ENCODE results near the gene ESR1. TPM values are rescaled to one million over a fixed set of nuclear protein-coding genes. Genes with fewer than 3 reads are reported as not detected.

The ESR1 gene
- total RNA-seq, 2 donors from 2014 or later, result 0.16 to 1.3 TPM

- DNase-seq (ENCODE audit: low spot score in 2 of 2) (no peak), ATAC-seq (no peak)
- H3K27ac Mint-ChIP-seq, result no peak overlapping the region
- peaks cover 15 to 36% of the 10 kb centered on the region in 2 donors for H3K36me3 Mint-ChIP-seq
- peaks cover 9 to 26% of the 10 kb centered on the region in 2 donors for H3K9me3 Mint-ChIP-seq
Observed at GRCh38 chr6:152078804-152079203, 271.3 kb downstream of the ESR1 start.

DNA sequence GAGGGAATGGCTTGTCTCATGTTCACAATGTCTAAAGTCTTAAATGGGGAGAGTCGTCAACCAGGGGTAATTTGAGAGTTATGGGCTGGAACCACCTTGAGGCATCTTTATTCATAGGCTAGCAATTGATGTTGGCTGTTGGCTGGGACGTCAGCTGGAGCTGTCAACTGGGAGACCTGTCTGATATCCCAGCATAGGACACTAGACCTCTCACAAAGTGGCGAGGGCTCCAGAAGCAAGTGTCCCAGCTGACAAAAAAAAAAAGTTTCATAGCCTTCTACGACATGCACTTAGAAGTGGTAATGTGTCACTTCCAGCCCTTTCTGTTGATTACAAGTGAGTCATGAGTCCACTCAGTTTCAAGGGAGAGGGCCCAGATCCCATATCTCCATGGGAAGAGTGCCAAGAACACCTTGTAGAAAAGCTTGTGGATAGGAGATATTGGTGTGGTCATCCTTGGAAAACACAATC is 278.0 kb downstream of the ESR1 start:
- Mint-ChIP-seq H3K36me3 (peaks cover 5 to 7% of the 10 kb centered on the region in 2 donors), H3K27ac (no peak overlapping the region), H3K9me3 (peaks cover 5 to 8% of the 10 kb centered on the region in 2 donors)
- ATAC-seq, result no peak
- DNase-seq (ENCODE audit: low spot score in 2 of 2), result no peak

DNA sequence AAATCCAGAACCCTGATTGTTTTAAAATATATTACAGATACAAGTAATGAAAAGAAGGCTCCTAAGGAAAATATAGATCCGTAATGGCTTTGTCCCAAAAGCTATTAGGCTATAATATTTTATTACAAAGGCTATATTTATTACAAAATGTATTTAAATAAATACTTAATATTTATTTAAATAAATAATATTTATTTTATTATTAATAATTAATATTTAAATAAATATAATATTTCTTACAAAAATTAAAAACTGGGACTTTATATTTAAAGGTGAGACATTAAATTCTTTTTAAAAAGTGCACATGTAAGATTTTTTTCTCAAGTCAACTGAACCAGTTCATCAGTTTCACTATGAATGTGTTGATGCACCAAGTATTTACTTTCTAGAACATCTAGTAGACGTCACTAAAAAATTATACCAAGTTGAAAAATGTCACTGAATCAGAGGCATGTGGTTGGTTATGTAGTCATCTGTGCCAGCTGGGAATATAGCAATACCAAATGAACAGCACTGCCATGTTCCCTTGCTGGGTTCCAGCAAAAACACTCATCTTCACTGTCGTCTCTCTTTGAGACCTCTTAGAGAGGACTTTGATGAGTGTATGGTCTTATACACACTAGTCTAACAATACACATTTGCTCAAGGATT is 278.9 kb downstream of the ESR1 start:
- Mint-ChIP-seq H3K36me3 (peaks cover under 1 to 2% of the 10 kb centered on the region in 2 donors), H3K27ac (no peak overlapping the region), H3K9me3 (peaks cover 1 to 2% of the 10 kb centered on the region in 2 donors)
- DNase-seq (ENCODE audit: low spot score in 2 of 2) (no peak), ATAC-seq (no peak)

- no peak for ATAC-seq
- H3K27ac Mint-ChIP-seq, result no peak overlapping the region
- DNase-seq (ENCODE audit: low spot score in 2 of 2), result no peak
- no peaks in the 10 kb centered on the region for H3K9me3 Mint-ChIP-seq
- H3K36me3 Mint-ChIP-seq, result no peaks in the 10 kb centered on the region
Observed at GRCh38 chr6:152087096-152087495, 279.6 kb downstream of the ESR1 start.

GRCh38 chr6:152087701-152088100 is 280.2 kb downstream of the ESR1 start:
- no peak for ATAC-seq
- H3K9me3 Mint-ChIP-seq, result no peaks in the 10 kb centered on the region
- no peaks in the 10 kb centered on the region for H3K36me3 Mint-ChIP-seq
- no peak for DNase-seq (ENCODE audit: low spot score in 2 of 2)
- no peak overlapping the region for H3K27ac Mint-ChIP-seq

GRCh38 chr6:152089992-152090391 is 282.5 kb downstream of the ESR1 start:
- DNase-seq (ENCODE audit: low spot score in 2 of 2) (no peak), ATAC-seq (no peak)
- no peaks in the 10 kb centered on the region for H3K36me3 Mint-ChIP-seq
- H3K27ac Mint-ChIP-seq, result no peak overlapping the region
- no peaks in the 10 kb centered on the region for H3K9me3 Mint-ChIP-seq

DNA sequence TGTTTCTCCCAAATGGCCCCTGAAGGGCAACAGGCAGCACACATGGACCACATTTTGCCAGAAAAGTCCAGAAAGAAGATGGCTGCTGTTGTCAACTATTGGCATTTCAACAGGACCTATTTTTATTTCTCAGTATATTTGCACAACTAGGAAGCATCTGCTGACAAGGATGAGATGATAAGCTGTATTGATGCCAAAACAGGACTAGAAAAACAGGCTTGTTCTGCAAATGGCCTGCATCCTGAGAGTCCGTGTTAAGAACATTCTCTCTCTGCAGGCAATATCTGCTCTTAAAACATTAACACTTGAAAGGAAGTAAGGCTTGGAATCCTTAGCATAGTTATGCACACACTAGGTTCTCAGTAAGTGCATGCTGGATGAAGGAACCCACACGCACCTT is 283.7 kb downstream of the ESR1 start:
- Mint-ChIP-seq H3K9me3 (no peaks in the 10 kb centered on the region), H3K36me3 (no peaks in the 10 kb centered on the region), H3K27ac (no peak overlapping the region)
- DNase-seq (ENCODE audit: low spot score in 2 of 2) (no peak), ATAC-seq (no peak)

- Mint-ChIP-seq H3K36me3 (no peaks in the 10 kb centered on the region), H3K27ac (no peak overlapping the region), H3K9me3 (no peaks in the 10 kb centered on the region)
- peak in 1 of 2 donors; percentile 47 for ATAC-seq
- no peak for DNase-seq (ENCODE audit: low spot score in 2 of 2)
Observed at GRCh38 chr6:152091851-152092341, 284.4 kb downstream of the ESR1 start.

DNA sequence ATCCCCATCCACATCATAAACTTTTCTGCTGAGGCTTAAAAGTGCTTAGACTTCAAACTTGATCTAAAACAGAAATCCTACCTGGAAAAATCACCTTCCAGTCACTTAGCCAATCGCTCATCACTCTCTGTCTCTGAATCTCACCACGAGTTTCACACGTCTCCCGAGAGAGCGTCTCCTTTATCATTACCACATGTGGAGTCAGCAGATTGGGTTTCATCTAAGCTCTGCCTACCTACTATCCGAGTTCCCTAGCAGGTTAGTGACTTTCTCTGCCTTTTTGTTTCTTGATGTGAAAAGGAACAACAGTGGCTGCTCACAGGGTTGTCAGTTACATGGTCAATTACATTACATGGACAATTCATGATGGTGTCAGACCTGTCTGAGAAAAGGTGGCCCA is 286.2 kb downstream of the ESR1 start:
- no peak for DNase-seq (ENCODE audit: low spot score in 2 of 2)
- no peak for ATAC-seq
- no peaks in the 10 kb centered on the region for H3K36me3 Mint-ChIP-seq
- H3K27ac Mint-ChIP-seq, result no peak overlapping the region
- no peaks in the 10 kb centered on the region for H3K9me3 Mint-ChIP-seq

- DNase-seq (ENCODE audit: low spot score in 2 of 2), result no peak
- Mint-ChIP-seq H3K9me3 (no peaks in the 10 kb centered on the region), H3K36me3 (no peaks in the 10 kb centered on the region), H3K27ac (no peak overlapping the region)
- no peak for ATAC-seq
Observed at GRCh38 chr6:152094276-152094675, 286.8 kb downstream of the ESR1 start.

GRCh38 chr6:152094992-152095592 is 287.6 kb downstream of the ESR1 start:
- DNase-seq (ENCODE audit: low spot score in 2 of 2) (no peak), ATAC-seq (peak; percentile 73 to 96)
- no peaks in the 10 kb centered on the region for H3K9me3 Mint-ChIP-seq
- no peaks in the 10 kb centered on the region for H3K36me3 Mint-ChIP-seq
- H3K27ac Mint-ChIP-seq, result no peak overlapping the region

DNA sequence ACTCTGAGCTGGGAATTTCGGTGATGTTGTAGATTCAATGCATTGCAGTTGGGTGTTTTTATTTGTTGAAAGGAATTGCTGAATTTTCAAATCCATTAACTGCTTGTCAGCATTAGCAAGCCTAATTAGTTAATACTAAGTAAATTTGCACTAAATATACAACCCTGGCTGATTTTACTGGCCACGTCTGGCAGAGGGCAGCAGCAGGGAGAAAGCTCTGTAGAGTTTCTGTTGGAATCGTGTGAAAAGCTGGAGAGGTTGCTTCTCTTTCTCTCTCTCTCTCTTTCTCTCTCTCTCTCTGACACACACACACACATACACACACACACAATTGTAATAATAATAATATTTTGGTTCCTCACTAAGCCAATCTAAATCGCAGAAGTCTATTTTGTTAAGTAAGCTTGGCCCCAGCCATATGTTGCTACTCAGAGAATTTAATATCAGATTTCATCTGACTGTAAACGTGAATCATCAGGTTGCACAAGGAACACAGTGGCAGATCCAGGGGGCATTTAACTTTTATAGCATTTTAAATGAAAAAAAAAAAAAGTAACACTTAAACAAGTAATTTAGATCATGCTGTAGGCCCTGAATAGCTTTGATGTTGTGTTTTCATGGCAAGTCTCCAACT is 289.5 kb downstream of the ESR1 start:
- DNase-seq (ENCODE audit: low spot score in 2 of 2), result no peak
- no peak for ATAC-seq
- H3K9me3 Mint-ChIP-seq, result no peaks in the 10 kb centered on the region
- H3K27ac Mint-ChIP-seq, result no peak overlapping the region
- no peaks in the 10 kb centered on the region for H3K36me3 Mint-ChIP-seq

DNA sequence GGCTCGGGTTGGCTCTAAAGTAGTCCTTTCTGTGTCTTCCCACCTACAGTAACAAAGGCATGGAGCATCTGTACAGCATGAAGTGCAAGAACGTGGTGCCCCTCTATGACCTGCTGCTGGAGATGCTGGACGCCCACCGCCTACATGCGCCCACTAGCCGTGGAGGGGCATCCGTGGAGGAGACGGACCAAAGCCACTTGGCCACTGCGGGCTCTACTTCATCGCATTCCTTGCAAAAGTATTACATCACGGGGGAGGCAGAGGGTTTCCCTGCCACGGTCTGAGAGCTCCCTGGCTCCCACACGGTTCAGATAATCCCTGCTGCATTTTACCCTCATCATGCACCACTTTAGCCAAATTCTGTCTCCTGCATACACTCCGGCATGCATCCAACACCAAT is 291.2 kb downstream of the ESR1 start:
- no peak for DNase-seq (ENCODE audit: low spot score in 2 of 2)
- Mint-ChIP-seq H3K27ac (no peak overlapping the region), H3K9me3 (no peaks in the 10 kb centered on the region), H3K36me3 (no peaks in the 10 kb centered on the region)
- no peak for ATAC-seq

- Mint-ChIP-seq H3K36me3 (no peaks in the 10 kb centered on the region), H3K9me3 (no peaks in the 10 kb centered on the region), H3K27ac (no peak overlapping the region)
- DNase-seq (ENCODE audit: low spot score in 2 of 2) (no peak), ATAC-seq (no peak)
Observed at GRCh38 chr6:152099446-152100182, 292.1 kb downstream of the ESR1 start.

DNA sequence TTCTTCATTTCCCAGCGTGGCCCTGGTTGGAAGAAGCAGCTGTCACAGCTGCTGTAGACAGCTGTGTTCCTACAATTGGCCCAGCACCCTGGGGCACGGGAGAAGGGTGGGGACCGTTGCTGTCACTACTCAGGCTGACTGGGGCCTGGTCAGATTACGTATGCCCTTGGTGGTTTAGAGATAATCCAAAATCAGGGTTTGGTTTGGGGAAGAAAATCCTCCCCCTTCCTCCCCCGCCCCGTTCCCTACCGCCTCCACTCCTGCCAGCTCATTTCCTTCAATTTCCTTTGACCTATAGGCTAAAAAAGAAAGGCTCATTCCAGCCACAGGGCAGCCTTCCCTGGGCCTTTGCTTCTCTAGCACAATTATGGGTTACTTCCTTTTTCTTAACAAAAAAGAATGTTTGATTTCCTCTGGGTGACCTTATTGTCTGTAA is 292.7 kb downstream of the ESR1 start:
- H3K36me3 Mint-ChIP-seq, result no peaks in the 10 kb centered on the region
- no peaks in the 10 kb centered on the region for H3K9me3 Mint-ChIP-seq
- ATAC-seq, result no peak
- no peak overlapping the region for H3K27ac Mint-ChIP-seq
- DNase-seq (ENCODE audit: low spot score in 2 of 2), result no peak

DNA sequence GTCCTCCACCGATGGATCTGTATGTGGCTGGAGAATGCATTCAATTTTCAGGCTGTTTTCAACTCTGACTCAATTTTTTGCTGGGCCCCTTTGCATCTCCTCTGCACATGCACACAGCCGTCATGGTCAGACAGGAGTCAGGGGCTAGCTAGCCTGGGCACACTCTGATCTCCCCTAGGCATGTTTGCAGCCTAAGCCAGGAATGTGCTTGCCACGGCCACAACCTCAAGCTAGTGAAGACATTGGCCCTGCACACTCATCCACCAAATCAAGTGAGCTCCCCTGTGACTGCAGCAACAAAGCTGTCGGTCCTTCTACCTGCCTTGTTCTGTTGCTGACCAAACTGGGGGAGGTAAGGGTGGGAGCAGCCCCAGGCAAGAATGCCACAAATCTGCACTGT is 300.5 kb downstream of the ESR1 start:
- no peak for ATAC-seq
- no peak overlapping the region for H3K27ac Mint-ChIP-seq
- DNase-seq (ENCODE audit: low spot score in 2 of 2), result no peak
- H3K9me3 Mint-ChIP-seq, result no peaks in the 10 kb centered on the region
- no peaks in the 10 kb centered on the region for H3K36me3 Mint-ChIP-seq

Measured in activated naive CD4-positive, alpha-beta T cell treated with anti-CD3 and anti-CD28 coated beads, Interleukin-2, amount 50 U/mL, for 72 hours (primary cell).